NCI-H2196 (cell line): Measurements from ENCODE around the gene SASH1.

Source experiments
- DNase-seq: peaks from one replicate; lab custom pipeline; 2025; ENCODE audit not compliant: unreplicated experiment; lab: John Stamatoyannopoulos, UW

Gene SASH1

GRCh38 chr6:148430897-148431296 is 88.3 kb downstream of the SASH1 start:
- no peak for DNase-seq

- DNase-seq: no peak
These were observed 88.8 kb downstream of the SASH1 start for GRCh38 chr6:148431413-148431812.

- DNase-seq: no peak
These were observed 89.2 kb downstream of the SASH1 start for GRCh38 chr6:148431840-148432239.

GRCh38 chr6:148432462-148433195 is 90.0 kb downstream of the SASH1 start:
- DNase-seq: no peak

- no peak for DNase-seq
These were observed 92.7 kb downstream of the SASH1 start for GRCh38 chr6:148435386-148435785.

- no peak for DNase-seq
These were observed 93.8 kb downstream of the SASH1 start for GRCh38 chr6:148436466-148436865.

GRCh38 chr6:148438632-148439031 is 96.0 kb downstream of the SASH1 start:
- DNase-seq: no peak

GRCh38 chr6:148440016-148440415 is 97.4 kb downstream of the SASH1 start:
- DNase-seq: no peak

GRCh38 chr6:148440877-148441453 is 98.3 kb downstream of the SASH1 start:
- DNase-seq: no peak

- DNase-seq: no peak
These were observed 98.8 kb downstream of the SASH1 start for GRCh38 chr6:148441454-148441911.

GRCh38 chr6:148443798-148444560 is 101.3 kb downstream of the SASH1 start:
- no peak for DNase-seq

GRCh38 chr6:148445116-148445515 is 102.5 kb downstream of the SASH1 start:
- DNase-seq: no peak

GRCh38 chr6:148445620-148446019 is 103.0 kb downstream of the SASH1 start:
- DNase-seq: no peak

GRCh38 chr6:148446681-148447080 is 104.0 kb downstream of the SASH1 start:
- no peak for DNase-seq

- no peak for DNase-seq
These were observed 105.0 kb downstream of the SASH1 start for GRCh38 chr6:148447521-148448230.

GRCh38 chr6:148448369-148449012 is 105.9 kb downstream of the SASH1 start:
- no peak for DNase-seq

GRCh38 chr6:148450866-148451265 is 108.2 kb downstream of the SASH1 start:
- DNase-seq: no peak

GRCh38 chr6:148451690-148452089 is 109.1 kb downstream of the SASH1 start:
- no peak for DNase-seq

GRCh38 chr6:148452876-148453275 is 110.2 kb downstream of the SASH1 start:
- no peak for DNase-seq

- DNase-seq: no peak
These were observed 111.3 kb downstream of the SASH1 start for GRCh38 chr6:148453906-148454305.

- no peak for DNase-seq
These were observed 112.6 kb downstream of the SASH1 start for GRCh38 chr6:148455225-148455624.
